GM19193 (cell line): Measurements from ENCODE around the gene ZNF571.

Experiments
- POLR2A ChIP-seq: IDR thresholded peaks from 4 replicates; pipeline ENCODE4 v1.6.1; 2011; ENCODE audit not compliant: insufficient read depth, insufficient read length; ENCODE audit errors: extremely low read depth

Gene ZNF571

DNA sequence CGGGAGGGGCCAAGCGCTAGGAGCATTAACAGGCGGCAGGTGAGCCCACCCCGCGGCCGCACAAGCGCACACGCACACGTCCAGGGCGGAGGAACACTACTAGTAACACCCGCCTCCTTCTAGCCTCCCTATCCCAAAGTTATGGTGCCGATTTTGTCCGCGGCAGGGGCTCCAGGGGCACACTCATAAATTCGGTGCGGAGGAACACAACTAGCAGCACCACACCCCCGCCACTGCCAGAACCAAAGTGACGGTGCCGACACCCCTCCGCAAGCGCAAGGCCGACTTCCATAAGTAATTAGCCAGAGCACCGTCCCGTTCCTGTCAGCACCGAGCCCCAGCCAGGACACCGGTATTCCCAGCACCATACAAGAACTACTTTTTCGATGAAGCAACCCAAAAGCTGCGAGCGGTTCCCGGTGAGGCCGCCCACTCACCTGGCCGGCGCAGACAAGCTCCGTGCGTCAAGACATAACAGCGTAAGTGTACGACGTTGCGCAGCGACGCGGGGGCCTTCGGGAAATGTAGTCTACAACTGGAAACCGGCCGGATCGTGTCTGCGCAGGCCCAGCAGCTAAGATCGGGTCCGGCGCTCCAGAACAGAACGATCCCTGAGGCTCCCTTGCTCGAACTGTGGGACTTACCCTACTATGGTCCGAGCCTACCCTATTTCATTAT lies at the start of gene ZNF571, which contains the start of gene ZNF540:
ZNF571 (minus strand) TSS at position 489 of the 678 bp plus-strand sequence. CDS start 8,116 bp downstream, outside the sequence.
ZNF540 (plus strand) TSS at position 573 of the 678 bp plus-strand sequence. CDS start 3,572 bp downstream, outside the sequence.
- no peak for TF ChIP-seq POLR2A

DNA sequence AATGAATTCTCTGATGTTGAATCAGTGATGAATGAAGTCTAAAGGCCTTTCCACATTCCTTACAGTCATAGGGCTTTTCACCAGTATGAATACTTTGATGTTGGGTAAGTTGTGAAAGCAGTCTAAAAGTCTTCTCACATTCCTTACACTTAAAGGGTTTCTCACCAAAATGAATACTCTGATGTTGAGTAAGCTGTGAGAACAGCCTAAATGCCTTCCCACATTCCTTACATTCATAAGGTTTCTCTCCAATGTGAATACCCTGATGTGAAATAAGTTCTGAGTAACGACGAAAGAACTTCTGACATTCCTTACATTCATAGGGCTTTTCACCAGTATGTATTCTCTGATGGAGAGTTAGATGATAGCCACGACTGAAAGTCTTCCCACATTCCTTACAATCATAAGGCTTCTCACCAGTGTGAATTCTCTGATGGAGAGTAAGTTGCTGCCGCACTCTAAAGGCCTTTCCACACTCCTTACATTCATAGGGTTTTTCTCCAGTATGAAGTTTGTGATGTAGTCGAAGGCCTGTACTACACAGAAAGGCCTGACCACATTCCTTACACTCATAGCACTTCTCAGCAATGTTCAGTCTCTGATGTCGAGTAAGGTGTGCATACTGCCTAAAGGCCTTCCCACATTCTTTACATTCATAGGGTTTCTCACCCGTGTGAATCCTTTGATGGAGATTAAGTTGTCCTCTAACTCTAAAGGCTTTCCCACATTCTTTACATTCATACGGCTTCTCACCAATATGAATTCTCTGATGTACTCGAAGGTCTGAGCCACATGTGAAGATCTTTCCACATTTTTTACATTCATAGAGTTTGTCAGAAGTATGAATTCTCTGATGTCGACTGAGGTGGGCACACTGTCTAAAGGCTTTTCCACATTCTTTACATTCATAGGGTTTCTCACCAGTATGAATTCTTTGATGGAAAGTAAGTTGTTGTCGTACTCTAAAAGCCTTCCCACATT lies 40.8 kb upstream of the ZNF571 start:
- no peak for TF ChIP-seq POLR2A

DNA sequence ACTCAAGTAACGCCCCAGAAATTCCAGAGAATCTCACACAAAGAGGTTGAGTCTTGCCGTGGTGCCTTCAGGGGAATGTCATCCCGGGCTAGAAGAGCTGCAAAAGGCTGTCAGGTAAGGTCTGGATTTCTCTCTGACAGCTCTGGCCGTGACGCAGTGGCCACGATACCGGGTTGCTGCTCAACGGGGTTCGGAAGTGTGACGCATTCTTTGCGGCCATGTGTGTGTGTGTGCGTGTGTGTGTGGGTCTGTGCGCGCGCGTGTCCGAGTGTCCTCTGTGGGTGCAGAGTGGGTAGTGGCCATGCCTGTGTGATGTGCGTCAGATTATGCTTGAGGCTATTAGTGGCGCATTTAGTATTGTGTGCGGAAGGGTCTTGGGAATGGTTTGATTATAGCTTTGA lies 390 bp upstream of the ZNF571 start:
- no peak for TF ChIP-seq POLR2A

DNA sequence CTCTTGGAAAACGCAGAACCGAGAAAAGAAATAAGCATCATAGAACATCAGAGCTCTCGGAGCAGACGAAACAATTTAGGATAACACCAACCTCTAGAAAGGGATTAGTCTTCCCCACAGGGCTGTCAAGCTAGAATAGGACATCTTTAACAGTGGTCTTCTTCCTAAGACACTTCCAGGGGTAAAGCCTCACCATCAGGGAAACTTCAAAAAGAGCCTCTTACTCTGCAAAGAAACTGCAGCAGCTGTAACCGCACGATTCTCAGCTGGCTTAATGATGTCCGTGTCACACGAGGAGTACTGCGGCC lies 642 bp downstream of the ZNF571 start:
- no peak for TF ChIP-seq POLR2A

DNA sequence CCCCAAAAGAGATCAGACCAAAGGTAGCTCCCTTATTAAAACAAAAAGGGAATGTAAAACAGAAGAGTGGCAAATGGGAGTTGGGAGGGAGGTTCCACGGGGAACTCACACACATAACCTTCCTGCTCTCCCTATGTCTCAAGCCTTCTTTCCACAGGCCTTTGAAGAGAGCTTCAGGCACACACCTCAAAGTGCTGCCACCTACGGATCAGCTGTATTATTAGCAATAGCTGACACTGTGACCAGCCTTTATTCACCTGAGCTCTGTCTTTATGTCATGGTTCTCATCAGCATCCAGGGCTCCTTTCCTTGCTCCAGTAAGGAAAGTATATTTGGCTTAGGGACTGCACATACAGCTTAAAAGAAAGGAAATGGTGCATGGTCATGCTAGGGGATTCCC lies 11.3 kb downstream of the ZNF571 start:
- TF ChIP-seq POLR2A = no peak

DNA sequence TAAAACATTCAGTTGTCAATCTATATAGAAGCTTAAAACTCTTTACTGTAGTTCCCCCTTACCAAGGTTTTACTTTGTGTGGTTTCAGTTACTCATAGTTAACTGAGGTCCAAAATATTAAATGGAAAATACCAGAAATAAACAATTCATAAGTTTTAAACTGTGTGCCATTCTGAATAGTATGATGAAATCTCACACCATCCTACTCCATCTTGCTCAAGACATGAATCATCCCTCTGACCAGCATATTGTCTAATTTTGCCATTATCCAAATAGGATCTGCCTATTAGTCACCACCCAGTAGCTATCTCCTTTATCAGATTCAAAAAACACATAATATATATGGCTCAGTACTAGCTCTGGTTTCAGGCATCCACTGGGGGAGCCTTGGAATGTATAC lies 22.4 kb downstream of the ZNF571 start:
- TF ChIP-seq POLR2A = no peak

DNA sequence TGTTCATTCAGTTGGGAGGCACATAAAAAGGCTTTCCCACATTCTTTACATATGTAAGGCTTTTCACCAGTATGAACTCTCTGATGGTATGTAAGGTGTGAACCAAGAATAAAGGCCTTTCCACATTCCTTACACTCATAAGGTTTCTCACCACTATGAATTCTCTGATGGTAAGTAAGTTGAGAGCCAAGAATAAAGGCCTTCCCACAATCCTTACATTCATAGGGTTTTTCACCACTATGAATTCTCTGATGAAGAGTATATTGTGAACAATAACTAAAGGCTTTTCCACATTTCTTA lies 29.3 kb downstream of the ZNF571 start:
- no peak for TF ChIP-seq POLR2A

DNA sequence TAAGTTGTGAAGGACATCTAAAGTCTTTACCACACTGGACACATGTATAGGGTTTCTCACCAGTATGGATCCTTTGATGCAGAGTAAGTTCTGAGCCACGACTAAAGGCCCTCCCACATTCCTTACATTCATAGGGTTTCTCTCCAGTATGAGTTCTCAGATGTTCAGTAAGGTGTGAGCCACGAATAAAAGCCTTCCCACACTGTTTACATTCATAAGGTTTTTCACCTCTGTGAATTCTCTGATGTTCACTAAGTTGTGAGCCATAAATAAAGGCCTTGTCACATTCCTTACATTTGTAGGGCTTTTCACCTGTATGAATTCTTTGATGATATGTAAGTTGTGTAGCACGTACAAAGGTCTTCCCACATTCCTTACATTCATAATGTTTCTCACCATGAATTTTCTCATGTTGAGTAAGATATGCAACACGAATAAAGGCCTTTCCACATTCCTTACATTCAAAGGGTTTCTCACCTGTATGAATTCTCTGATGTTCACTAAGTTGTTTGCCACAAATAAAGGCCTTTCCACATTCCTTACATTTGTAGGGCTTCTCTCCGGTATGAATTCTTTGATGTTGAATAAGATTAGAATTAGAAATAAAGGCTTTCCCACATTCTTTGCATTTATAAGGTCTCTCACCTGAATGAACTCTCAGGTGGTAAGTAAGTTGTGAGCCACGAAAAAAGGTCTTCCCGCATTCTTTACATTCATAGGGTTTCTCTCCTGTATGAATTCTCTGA lies 29.8 kb downstream of the ZNF571 start:
- no peak for TF ChIP-seq POLR2A

DNA sequence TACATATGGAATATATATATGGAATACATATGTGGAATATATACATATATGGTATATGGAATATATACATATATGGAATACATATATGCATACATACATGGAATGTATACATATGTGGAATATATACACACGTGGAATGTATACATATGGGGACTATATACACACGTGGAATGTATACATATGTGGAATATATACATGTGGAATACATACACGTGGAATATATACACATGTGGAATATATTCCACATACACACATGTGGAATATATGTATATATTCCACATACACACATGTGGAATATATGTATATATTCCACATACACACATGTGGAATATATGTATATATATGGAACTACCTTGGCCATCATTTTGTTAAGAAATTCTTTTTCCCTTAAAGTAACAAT lies 31.1 kb downstream of the ZNF571 start:
- no peak for TF ChIP-seq POLR2A

DNA sequence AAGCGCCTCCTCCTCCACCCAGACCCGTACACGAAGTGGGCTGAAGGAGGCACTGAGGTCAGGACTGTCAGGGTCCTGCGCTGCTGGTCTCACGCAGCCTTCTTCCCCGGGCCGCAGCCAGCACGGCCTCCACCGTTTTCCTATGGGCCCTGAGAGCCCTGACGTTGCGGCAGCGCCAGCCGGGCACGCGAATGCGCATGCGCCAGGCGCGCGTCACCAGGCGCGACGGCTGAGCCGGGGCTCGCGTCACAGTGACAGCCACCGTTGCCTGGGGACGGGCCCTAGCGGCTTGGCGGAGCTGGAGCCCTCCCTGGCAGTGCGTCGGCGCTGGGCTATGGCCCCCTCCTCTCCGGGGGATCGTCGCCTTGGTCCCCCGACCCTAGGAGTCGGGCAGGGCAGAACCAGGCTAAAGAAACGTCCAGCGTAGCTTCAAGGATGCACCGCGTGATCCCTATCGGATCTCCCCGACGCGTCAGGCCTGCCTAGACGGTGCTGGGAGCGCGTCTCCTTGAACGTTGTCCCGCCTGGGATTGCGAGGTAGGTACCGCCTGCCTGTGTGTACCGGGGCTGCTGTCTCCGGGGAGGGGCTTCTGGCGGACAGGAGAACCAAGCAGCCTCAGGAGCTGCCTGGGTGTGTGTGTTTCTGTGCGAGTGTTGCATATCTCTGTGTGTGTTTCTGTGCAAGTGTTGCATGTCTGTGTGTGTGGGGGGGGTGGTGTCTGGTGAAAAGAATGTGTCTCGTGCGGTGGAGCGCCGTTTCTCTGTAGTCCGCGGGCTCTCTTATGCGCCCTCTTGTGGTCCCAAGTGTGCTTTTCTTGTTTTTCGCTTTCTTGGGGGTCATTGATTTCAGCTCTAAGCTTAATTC lies 43.2 kb downstream of the ZNF571 start:
- peak; percentile 33 for TF ChIP-seq POLR2A

DNA sequence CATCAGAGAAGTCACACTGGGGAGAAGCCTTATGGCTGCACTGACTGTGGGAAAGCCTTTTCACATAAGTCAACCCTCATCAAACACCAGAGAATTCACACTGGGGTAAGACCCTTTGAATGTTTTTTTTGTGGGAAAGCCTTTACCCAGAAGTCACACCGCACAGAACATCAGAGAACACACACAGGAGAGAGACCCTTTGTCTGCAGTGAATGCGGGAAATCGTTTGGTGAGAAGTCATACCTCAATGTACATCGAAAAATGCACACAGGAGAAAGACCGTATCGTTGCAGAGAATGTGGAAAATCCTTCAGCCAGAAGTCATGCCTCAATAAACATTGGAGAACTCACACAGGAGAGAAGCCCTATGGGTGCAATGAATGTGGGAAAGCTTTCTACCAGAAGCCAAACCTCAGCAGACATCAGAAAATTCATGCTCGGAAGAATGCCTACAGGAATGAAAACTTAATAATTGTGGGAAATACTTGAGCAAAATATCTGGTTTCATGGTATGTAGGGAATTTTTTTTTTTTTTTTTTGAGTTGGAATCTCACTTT lies 57.1 kb downstream of the ZNF571 start:
- TF ChIP-seq POLR2A = no peak

DNA sequence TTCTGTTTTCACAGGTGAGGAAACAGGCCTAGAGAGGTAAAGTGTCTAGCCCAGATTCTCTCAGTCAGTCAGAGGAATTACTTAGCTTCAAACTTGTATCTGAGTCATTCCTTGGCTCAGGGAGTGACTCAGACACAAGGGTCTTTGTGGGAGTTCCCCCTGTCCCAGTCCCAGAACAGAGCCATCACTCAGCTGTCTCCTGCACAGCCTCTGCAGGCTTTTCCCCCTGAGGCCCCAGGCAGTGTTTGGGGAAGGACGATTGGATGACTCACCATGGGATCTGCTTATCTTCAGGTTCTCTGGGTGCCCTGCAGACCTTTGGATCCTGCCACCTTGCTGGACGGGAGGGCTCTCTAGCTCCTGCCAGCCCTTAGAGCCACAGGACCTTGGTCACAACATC lies 74.7 kb downstream of the ZNF571 start:
- no peak for TF ChIP-seq POLR2A
